Body of pancreas (tissue), 4 donors: ENCODE data around the gene PSMB7. TPM values are rescaled to one million over a fixed set of nuclear protein-coding genes. Genes with fewer than 3 reads are reported as not detected.

Source experiments
- ATAC-seq: fragments of 150-250 bp; one replicate; pipeline ENCODE4 v1.9.1; 2016
- DNase-seq, 4 donors: peaks; one replicate each; pipeline ENCODE4 v3.0.0-alpha.2; 2019
- H3K27ac ChIP-seq, 4 donors: fragments of 200-600 bp; sonication (generic); 1 replicate in 3 of 4; 2 replicates in 1 of 4; pipeline versions ENCODE4 v1.5.1 to v1.6.1; 2016 to 2019; ENCODE audit warnings: mild to moderate bottlenecking in 1 of 4, mixed read lengths in 1 of 4, moderate library complexity in 1 of 4
- H3K27me3 ChIP-seq, 2 donors: fragments of 200-600 bp; sonication (generic); one replicate each; pipeline ENCODE4 v1.6.0; 2016; ENCODE audit warnings: mild to moderate bottlenecking in 1 of 2
- H3K36me3 ChIP-seq, 2 donors: fragments of 200-600 bp; sonication (generic); replicated peaks in 1 of 2; 2 replicates each; pipeline ENCODE4 v1.5.1; 2016; ENCODE audit warnings: low read depth in 2 of 2; ENCODE audit not compliant: insufficient read depth in 1 of 2
- H3K4me1 ChIP-seq: fragments of 200-600 bp; sonication (generic); one replicate; pipeline ENCODE4 v1.6.0; 2016
- H3K4me3 ChIP-seq, 2 donors: fragments of 200-600 bp; sonication (generic); 1 replicate in 1 of 2; 2 replicates in 1 of 2; pipeline ENCODE4 v1.5.1; 2016 to 2019
- H3K9me3 ChIP-seq, 3 donors: fragments of 200-600 bp; sonication (generic); 1 replicate in 2 of 3; 2 replicates in 1 of 3; pipeline ENCODE4 v1.5.1; 2016
- CTCF ChIP-seq, 7 experiments: fragments of 450-650 bp in 4 of 7; fragments of 200-600 bp in 3 of 7; sonication (generic) in 3 of 7; IDR thresholded peaks; one replicate each; pipeline ENCODE4 v1.5.1; 2016 to 2019; ENCODE audit warnings: antibody characterized with exemption in 7 of 7
- POLR2A ChIP-seq, 3 donors: fragments of 450-650 bp; IDR thresholded peaks; one replicate each; pipeline ENCODE4 v1.6.1; 2016; ENCODE audit warnings: antibody characterized with exemption in 3 of 3, mild to moderate bottlenecking in 2 of 3
- WGBS, 2 donors: methylation state at CpG; one replicate each; pipeline ENCODE4 v1.1.5; 2017; 5-methylcytosine and 5-hydroxymethylcytosine counted together
- intact Hi-C: fragments of 100-400 bp; cut with DNase I; formaldehyde crosslinking; loops from one replicate; pipeline ENCODE4 v1.15.1; 2023
- total RNA-seq, 2 donors: library from RNA; depleted of rRNA; stranded (reverse); fragments of >200 nt; gene quantifications; one replicate each; pipeline ENCODE4 v1.1.0, GENCODE V29; 2016

Gene PSMB7
- total RNA-seq, 2 donors from 2014 or later, result 31.6 to 93.9 TPM

DNA sequence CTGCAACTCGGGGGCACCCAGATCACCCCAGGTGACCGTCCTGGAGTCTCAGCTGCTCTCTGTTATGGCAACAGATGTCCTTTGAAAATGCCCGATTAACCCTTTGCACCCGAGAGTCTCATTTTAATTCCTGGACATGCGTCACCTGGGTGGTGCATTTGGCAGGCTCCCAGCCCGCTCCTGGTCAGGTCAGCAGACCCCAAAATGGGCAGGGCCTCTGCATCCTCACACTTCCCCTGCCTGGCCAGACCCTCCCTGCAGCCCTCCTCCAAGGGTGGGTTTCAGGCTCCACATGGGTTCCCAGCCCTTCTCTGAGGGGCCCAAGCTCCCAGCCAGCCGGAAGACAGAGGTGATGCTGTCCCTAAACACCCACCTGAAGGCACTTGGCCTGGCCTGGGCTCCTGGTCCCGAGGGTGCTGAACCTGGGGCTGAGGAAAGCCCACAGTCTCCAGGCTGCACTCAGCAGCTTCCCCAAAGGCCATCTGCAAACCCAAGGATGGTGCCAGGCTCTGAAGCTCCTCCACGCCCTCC, 69.4 kb downstream of the PSMB7 start:
- intact Hi-C loops, result no loop called here
- no peak for DNase-seq

GRCh38 chr9:124345063-124345462, 70.2 kb downstream of the PSMB7 start:
- Histone ChIP-seq H3K4me3 (no peak overlapping the region), H3K9me3 (no peaks in the 10 kb centered on the region), H3K27me3 (no peaks in the 10 kb centered on the region), H3K36me3 (peaks cover 6 to 24% of the 10 kb centered on the region in 2 donors), H3K27ac (no peak overlapping the region), H3K4me1 (no peaks in the 10 kb centered on the region)
- TF ChIP-seq POLR2A (IDR thresholded peaks at IDR 0.05) (no peak), CTCF (IDR thresholded peaks at IDR 0.05) (no peak)
- DNase-seq, result no peak
- 80 to 90% methylated on average over 11 to 14 of the region's 14 CpGs for WGBS, 2 donors
- no peak for ATAC-seq
- intact Hi-C loops, result no loop called here

More for the DNA sequence above, 69.4 kb downstream of the PSMB7 start:
- TF ChIP-seq POLR2A (IDR thresholded peaks at IDR 0.05) (no peak), CTCF (IDR thresholded peaks at IDR 0.05) (no peak)
- no peak overlapping the region for H3K27ac ChIP-seq
- no peaks in the 10 kb centered on the region for H3K27me3 ChIP-seq
- H3K4me1 ChIP-seq, result no peaks in the 10 kb centered on the region
- no peak for ATAC-seq
- peaks cover 6 to 28% of the 10 kb centered on the region in 2 donors for H3K36me3 ChIP-seq
- no peak overlapping the region for H3K4me3 ChIP-seq
- H3K9me3 ChIP-seq, result no peaks in the 10 kb centered on the region
- 81 to 90% methylated on average over 6 to 8 of the region's 9 CpGs for WGBS, 2 donors

GRCh38 chr9:124344291-124345050, 70.8 kb downstream of the PSMB7 start:
- peaks cover 6 to 20% of the 10 kb centered on the region in 2 donors for H3K36me3 ChIP-seq
- H3K27ac ChIP-seq, result no peak overlapping the region
- no peak for TF ChIP-seq CTCF (IDR thresholded peaks at IDR 0.05)
- no peak for TF ChIP-seq POLR2A (IDR thresholded peaks at IDR 0.05)
- 85 to 90% methylated on average over 9 to 24 of the region's 29 CpGs for WGBS, 2 donors
- no peak for DNase-seq
- H3K4me3 ChIP-seq, result no peak overlapping the region
- no peaks in the 10 kb centered on the region for H3K9me3 ChIP-seq
- H3K4me1 ChIP-seq, result no peaks in the 10 kb centered on the region
- no peaks in the 10 kb centered on the region for H3K27me3 ChIP-seq
- ATAC-seq, result no peak
- intact Hi-C loops, result no loop called here

DNA sequence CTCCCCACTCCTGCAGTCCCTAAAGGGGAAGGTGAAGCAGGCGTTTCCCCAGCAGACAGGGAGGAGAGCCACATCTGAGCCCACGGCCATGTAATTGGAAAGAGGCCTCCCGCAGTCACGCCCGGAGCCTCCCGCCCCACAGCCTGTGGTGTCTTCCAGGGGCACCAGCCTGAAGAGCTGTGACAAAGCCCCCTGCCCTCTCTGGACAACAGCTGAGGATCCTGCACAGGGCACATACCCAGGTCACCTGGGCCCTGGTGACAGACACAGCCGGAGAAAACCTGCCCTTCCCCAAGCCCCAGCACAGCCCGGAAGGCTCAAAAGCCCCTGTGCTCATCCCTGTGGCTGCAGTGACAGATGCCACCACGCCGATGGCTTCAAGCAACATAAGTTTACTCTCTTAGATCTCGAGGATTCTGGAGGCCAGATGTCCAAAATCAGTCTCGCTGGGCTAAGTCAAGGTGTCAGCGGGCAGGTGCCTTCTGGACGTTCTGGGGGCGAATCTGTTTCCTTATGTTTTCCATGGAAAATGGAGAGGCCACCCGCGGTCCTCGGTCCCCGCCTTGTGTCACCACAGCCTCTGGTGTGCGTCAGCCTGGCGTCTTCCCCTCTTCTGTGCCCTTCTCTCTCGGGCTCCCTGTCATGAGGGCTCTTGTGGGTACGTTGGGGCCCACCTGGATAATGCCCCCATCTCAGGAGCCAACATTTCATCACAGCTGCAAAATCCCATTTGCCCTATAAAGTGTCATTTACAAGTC, 71.5 kb downstream of the PSMB7 start:
- WGBS, 2 donors, result 82 to 88% methylated on average over 4 to 23 of the region's 23 CpGs
- no peak for TF ChIP-seq POLR2A (IDR thresholded peaks at IDR 0.05)
- TF ChIP-seq CTCF (IDR thresholded peaks at IDR 0.05), result no peak
- DNase-seq (no peak), ATAC-seq (no peak)
- intact Hi-C loops, result no loop called here
- Histone ChIP-seq H3K4me1 (no peaks in the 10 kb centered on the region), H3K27ac (no peak overlapping the region), H3K36me3 (peaks cover 6 to 14% of the 10 kb centered on the region in 2 donors), H3K27me3 (no peaks in the 10 kb centered on the region), H3K4me3 (no peak overlapping the region), H3K9me3 (no peaks in the 10 kb centered on the region)
